Superior temporal gyrus (tissue), 1 donor: Measurements from ENCODE around the gene STXBP2.

Experiments used
- DNase-seq: peaks from one replicate; pipeline ENCODE4 v3.0.0-alpha.2; 2016; ENCODE audit errors: extremely low spot score

The STXBP2 gene

DNA sequence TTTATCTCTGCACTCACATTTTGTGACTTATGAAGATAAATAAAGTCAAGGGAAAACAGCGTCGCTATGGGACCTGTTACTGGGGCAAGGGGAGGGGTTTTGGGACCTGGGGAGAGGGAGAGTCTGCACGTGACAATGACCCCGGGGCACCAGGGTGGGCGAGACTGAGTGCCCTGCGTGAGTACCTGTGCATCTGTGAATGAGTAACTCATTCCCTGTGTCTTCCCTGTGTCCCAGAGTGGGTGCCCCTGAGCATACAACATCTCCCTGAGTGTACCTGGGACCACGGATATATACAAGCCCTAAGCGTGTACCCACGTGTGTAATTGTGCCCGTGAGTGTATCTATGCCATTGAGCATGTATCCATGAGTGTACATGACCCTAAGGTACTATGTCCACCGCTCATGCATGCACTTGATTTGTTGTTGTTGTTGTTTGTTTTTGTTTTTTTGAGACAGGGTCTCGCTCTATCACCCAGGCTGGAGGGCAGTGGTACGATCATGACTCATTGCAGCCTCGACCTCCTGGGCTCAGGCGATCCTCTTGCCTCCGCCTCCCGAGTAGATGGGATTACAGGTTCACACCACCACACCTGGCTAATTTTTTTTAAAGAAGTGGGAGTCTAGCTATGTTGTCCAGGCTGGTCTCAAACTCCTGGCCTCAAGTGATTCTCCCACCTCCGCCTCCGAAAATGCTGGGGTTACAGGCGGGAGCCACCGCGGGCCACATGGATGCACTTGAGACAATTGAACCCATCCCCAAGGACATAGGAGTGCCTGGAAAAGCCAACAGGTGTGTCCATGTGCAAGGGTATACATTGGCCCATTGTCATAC, 43.1 kb downstream of the STXBP2 start:
- DNase-seq = no peak

DNA sequence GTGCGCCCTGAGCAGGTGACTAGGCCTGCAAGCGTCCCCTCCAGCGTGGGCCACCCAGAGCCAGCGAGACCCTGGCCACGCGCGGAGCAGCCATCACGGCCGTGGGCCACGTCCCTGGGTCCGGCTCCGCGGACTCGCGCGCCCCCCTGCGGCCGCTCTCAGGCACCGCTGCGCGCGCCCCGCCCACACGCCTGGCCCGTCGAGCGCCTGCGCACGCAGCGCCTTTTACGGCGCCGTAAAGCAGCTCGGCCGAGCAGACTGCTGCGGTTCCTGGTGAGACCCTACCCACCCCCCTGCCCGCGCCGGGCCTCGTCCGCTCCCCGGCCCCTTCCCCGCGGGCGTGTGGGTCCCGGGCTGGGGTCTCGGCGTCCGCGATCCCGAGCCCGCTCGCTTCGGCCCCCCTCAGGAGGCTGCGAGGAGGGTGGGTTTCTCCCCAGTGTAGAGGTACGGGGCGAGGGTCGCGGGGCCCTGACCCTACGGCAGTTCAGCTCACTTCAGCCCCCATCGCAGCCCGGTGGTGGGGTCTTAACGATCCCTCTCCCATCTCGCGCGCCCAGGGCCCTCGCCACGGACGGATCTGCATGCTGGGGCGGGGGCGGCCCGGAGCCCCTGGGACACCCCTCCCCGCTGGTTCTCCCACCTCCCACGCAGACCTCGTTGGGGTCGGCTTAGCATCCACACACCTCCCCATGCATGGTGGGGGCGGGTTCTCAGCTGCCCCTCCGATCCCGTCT, 43.9 kb downstream of the STXBP2 start, which contains the start of gene TRAPPC5:
Gene TRAPPC5, plus strand, starts transcription at position 228 of the 734 bp plus-strand sequence. CDS start 1,421 bp downstream, outside the sequence.
- DNase-seq = peak; percentile 86

DNA sequence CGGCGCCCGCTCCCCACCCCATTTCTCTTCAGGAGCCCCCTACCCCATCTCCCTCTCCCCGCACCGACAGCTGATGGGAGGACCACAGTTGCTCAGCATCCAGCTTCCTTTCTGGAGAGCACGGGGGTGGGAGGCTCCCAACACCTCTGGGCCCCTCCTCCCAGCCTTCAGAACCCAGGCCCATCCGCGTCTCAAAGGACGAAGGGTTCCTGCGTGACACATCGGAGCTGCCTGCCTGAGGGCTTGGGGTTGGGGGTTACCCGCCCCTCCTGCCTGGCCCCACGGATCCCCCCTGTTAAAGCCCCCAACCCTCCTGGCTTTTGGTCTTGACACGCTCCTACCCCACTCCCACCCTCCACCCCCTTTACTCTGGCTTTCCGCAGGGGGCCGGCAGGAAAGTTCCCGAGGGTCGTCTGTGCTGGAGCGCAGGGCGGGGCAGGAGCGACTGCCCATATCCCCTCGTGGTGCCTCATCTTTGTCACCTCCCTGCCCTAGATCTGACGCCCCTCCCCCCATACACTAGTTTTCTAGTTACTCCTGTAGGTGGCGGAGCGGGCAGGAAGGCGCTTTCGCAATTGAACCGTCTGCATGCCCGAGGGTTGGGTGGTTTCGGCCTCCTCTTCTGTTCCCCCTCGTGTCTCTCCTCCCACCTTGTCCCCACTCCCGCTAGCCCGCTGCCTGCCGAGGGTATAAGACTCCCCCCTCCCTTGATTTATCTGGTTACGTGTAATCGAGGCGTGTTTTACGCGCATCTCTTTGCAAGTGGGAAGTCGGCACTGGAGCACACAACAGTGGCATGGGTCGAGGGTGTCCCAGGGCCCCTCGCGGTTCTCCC, 44.6 kb downstream of the STXBP2 start:
- peak; percentile 68 for DNase-seq

DNA sequence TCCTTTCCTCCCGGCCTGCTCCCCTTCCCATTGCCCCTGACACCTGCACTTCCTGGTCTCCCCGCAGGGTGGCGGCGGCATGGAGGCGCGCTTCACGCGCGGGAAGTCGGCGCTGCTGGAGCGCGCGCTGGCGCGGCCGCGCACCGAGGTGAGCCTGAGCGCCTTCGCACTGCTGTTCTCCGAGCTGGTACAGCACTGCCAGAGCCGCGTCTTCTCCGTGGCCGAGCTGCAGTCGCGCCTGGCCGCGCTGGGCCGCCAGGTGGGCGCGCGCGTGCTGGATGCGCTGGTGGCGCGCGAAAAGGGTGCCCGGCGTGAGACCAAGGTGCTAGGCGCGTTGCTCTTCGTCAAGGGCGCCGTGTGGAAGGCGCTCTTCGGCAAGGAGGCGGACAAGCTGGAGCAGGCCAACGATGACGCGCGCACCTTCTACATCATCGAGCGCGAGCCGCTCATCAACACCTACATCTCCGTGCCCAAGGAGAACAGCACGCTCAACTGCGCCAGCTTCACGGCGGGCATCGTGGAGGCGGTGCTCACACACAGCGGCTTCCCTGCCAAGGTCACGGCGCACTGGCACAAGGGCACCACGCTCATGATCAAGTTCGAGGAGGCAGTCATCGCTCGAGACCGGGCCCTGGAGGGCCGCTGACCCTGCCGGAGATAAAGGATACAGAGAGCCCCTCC, 45.4 kb downstream of the STXBP2 start:
- DNase-seq = no peak

DNA sequence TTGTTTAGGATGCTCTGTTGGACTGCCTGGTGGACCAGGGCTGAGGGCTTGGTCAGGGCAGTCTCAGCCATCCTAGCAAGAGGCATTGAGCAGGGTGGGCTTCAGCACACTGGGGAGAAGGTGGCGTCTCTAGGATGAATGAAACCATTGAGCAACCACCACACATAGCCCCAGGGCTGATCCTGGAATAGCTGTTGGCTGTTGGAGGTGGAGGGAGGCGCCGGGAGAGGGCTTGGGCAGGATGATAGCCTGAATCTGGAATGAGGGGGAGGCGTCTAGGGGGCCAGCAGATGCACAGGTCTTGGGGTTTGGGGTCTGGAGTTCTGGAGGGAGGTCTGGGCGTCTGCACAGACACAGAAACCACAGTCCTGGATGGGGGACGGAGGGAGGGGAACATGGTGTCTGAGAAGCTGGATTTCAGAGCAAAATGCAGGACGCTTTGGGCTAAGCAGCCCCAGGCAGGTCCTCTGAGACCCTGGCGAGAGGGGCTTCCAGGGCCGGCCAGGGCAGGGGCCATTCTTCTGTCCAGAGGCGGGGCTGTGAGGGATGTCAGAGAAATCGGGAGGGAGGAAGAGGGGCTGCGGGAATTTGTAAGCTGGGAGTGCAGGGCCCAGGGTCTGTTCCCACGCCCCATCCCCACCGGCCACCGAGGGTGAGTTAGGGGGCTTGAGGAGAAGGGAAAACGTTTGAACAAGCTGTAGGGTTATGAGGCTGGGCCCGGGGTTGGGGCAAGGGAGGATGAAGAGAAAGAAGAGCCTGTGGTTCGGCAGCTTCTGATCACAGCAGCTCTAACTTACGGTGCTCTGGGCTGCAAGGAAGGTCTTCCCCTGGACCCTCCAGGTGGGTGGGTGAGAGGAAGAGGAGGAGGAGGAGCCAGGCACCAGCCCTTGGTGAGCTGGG, 48.9 kb downstream of the STXBP2 start:
- no peak for DNase-seq

DNA sequence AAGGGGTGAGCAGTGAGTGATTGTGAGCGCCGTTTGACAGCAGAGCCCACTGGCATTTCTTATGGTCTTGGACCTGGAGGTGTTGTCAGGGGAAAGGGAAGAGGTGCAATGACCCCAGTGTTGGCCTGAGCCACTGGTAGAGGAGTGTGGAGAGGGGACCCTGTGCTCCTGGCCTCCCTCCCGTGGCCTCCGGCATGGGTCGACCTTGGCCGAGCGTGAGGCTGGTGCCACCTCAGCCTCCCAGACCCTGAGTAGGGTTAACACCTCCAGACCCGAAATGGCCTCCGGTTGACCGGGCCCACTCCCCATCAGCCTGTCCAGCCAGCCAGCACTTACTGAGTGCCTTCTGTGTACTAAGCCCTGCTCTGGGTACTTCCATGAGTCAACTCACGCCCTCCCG, 50.3 kb downstream of the STXBP2 start:
- DNase-seq = no peak

DNA sequence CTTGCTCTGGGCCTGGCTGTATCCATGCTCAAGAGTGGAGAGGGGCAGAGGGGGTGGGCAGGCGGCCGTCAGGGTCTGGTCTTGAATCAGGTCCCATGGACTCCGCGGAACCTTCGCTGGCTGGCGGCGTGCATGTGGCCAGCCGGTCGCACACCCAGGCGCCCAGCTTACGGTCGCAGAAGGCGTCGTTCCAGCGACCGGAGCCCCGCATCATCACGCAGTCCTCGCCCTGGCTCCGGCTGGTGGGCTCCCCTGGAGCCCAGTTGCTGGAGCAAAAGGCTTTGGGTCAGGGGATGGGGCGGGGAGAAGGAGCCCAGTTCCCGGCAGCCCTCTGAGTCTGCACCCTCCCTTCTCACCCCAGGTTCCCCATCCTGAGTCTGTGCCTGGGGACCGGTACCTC, 52.3 kb downstream of the STXBP2 start:
- no peak for DNase-seq

DNA sequence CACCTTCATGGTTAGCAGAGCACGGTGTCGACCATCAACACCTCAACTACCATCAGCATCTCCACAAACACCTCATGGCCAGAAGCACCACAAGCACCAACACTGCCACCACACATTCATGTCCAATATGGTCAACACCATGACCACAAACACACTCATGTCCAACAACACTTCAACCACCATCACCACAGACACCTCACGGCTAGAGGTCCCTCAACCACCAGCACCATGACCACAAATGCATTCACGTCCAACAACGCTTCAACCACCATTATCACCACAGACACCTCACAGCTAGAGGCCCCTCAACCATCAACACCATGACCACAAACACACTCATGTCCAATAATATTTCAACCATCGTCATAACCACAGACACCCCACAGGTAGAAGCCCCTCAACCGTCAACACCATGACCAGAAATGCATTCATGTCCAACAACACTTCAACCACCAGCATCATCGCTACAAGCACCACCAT, 53.9 kb downstream of the STXBP2 start:
- DNase-seq = no peak

DNA sequence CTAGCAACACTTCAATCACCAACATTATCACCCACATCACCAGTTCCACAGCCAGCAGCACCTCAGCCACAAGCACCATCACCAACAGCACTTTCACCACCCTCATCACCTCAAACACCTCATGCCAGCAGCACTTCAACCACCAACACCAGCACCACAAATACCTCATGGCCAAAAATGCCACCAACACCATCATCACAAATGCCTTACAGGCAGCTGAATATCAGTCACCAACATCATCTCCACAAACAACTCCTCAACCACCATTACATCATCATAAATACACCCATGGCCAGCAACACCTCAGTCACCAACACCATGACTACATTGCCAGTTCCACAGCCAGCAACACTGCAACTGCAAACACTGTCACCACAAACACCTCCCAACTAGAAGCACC, 54.6 kb downstream of the STXBP2 start:
- DNase-seq = no peak

DNA sequence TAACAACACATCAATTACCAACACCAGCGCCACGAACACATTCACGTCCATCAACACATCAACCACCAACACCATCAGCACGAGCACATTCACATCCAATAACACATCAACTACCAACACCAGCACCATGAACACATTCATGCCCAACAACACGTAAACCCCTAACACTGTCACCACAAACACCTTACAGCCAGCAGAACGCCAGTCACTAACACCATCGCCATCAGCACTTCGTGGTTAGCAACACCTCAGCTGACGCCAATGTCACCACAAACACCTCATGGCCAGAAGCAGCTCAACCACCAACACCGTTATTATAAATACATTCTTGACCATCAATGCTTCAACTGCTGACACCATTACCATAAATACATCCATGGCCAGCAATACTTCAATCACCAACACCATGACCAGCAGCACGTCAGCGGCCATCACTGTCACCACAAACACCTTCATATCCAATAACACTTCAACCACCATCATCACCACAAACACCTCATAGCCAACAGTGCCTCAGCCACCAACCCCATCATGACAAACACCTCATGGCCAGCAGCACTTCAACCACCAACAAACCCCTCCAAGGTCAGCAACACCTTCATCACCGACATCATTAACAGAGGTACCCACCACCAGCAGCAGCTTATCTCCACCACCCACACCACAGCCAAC, 55.6 kb downstream of the STXBP2 start:
- no peak for DNase-seq

DNA sequence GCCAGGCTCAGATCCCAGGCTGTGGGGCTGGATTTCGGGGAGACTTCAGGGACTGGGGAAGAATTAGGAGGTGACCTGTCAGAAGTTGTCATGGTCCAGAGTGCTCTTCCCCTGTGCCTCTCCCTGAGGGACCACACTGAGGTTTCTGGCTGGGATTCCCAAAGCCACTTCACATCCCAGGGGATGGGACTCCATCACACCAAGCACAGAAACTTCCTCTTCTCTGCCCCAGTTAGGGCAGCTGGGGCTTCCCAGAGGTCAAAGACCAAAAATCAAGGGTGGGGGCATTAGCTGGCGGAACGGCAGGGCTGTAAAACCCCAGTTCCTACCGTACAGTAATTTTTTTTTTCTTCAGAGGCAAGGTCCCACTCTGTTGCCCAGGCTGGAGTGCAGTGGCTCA, 57.6 kb downstream of the STXBP2 start:
- no peak for DNase-seq
